Right lobe of liver (tissue), 4 donors: ENCODE results near the gene CLCN3.

Experiments used
- POLR2A ChIP-seq: fragments of 450-650 bp; IDR thresholded peaks from one replicate; pipeline ENCODE4 v1.6.1; 2017; ENCODE audit warnings: antibody characterized with exemption, mild to moderate bottlenecking
- TF ChIP-seq, protein P1 (sequence below), 4 donors: fragments of 200-600 bp in 3 of 4; fragments of 450-650 bp in 1 of 4; IDR thresholded peaks; one replicate each; pipeline versions ENCODE4 v1.5.1 to v1.8.0; 2016 to 2022; ENCODE audit warnings: antibody characterized with exemption in 4 of 4, mild to moderate bottlenecking in 2 of 4
- donor health status: DM: no; HTN: no; CAD: no.
- donor health status: DM: no; HTN: no; CAD: no.
- donor health status: DM: no; HTN: yes; CAD: no.

DNA sequence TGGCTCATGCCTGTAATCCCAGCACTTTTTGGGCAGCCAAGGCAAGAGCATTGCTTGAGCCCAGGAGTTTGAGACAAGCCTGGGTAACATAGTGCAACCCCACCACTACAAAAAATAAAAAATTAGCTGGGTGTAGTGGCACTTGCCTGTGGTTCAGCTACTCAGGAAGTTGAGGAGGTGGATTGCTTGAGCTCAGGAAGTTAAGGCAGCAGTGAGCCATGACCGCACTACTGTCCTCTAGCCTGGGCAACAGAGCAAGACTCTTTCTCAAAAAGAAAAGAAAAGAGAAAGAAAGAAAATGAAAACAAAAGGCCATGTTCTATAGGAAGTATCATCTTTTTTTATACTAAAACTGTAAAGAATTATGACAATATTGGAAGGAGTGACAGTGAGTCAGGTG is 46.5 kb upstream of the CLCN3 start:
- TF ChIP-seq, protein P1, sequence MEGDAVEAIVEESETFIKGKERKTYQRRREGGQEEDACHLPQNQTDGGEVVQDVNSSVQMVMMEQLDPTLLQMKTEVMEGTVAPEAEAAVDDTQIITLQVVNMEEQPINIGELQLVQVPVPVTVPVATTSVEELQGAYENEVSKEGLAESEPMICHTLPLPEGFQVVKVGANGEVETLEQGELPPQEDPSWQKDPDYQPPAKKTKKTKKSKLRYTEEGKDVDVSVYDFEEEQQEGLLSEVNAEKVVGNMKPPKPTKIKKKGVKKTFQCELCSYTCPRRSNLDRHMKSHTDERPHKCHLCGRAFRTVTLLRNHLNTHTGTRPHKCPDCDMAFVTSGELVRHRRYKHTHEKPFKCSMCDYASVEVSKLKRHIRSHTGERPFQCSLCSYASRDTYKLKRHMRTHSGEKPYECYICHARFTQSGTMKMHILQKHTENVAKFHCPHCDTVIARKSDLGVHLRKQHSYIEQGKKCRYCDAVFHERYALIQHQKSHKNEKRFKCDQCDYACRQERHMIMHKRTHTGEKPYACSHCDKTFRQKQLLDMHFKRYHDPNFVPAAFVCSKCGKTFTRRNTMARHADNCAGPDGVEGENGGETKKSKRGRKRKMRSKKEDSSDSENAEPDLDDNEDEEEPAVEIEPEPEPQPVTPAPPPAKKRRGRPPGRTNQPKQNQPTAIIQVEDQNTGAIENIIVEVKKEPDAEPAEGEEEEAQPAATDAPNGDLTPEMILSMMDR (IDR thresholded peaks at IDR 0.05) = no peak
- TF ChIP-seq POLR2A = no peak
